GM18505 (cell line): ENCODE measurements around the gene KRT40.

Source experiments
- ATAC-seq: cut with Tn5 transposase; IDR thresholded peaks from one replicate; pipeline ENCODE4 v1.9.1; 2021; ENCODE audit not compliant: unreplicated experiment
- POLR2A ChIP-seq: IDR thresholded peaks from 4 replicates; pipeline ENCODE4 v1.6.1; 2011; ENCODE audit warnings: borderline replicate concordance; ENCODE audit not compliant: insufficient read depth, insufficient read length; ENCODE audit errors: extremely low read depth

The KRT40 gene

GRCh38 chr17:40956401-40957254 is 27.5 kb downstream of the KRT40 start:
- no peak for ATAC-seq
- TF ChIP-seq POLR2A: no peak

- no peak for ATAC-seq
Measured at GRCh38 chr17:40953881-40954280, 30.2 kb downstream of the KRT40 start.

GRCh38 chr17:40952661-40953060 is 31.5 kb downstream of the KRT40 start:
- ATAC-seq: no peak
- TF ChIP-seq POLR2A: no peak

More at GRCh38 chr17:40953881-40954280, 30.2 kb downstream of the KRT40 start:
- TF ChIP-seq POLR2A: no peak

- ATAC-seq: no peak
- no peak for TF ChIP-seq POLR2A
Measured at GRCh38 chr17:40952154-40952553, 32.0 kb downstream of the KRT40 start.

GRCh38 chr17:40951011-40951622 is 33.0 kb downstream of the KRT40 start:
- TF ChIP-seq POLR2A: no peak
- no peak for ATAC-seq

- TF ChIP-seq POLR2A: no peak
- no peak for ATAC-seq
Measured at GRCh38 chr17:40950176-40950575, 34.0 kb downstream of the KRT40 start.

GRCh38 chr17:40949418-40949817 is 34.7 kb downstream of the KRT40 start:
- no peak for ATAC-seq
- no peak for TF ChIP-seq POLR2A

GRCh38 chr17:40947929-40948328 is 36.2 kb downstream of the KRT40 start:
- TF ChIP-seq POLR2A: no peak
- no peak for ATAC-seq

- no peak for TF ChIP-seq POLR2A
- no peak for ATAC-seq
Measured at GRCh38 chr17:40945414-40945813, 38.7 kb downstream of the KRT40 start.

GRCh38 chr17:40944531-40944930 is 39.6 kb downstream of the KRT40 start:
- no peak for ATAC-seq
- no peak for TF ChIP-seq POLR2A

GRCh38 chr17:40942553-40942952 is 41.6 kb downstream of the KRT40 start:
- no peak for ATAC-seq
- TF ChIP-seq POLR2A: no peak

GRCh38 chr17:40940266-40940665 is 43.9 kb downstream of the KRT40 start:
- ATAC-seq: no peak
- no peak for TF ChIP-seq POLR2A

- no peak for TF ChIP-seq POLR2A
- no peak for ATAC-seq
Measured at GRCh38 chr17:40938981-40939380, 45.1 kb downstream of the KRT40 start.

GRCh38 chr17:40937384-40937819 is 46.7 kb downstream of the KRT40 start, which contains the start of gene KRT23:
KRT23 (minus strand) TSS chr17:40937646; CDS start chr17:40936603, 1,043 bp downstream.
- no peak for TF ChIP-seq POLR2A
- no peak for ATAC-seq
